Astrocyte of the cerebellum (primary cell): ENCODE measurements around the gene CRABP2.

Source experiments
- DNase-seq: peaks from one replicate; pipeline ENCODE4 v3.0.0-alpha.2; 2011; ENCODE audit warnings: low read depth
- H3K4me3 ChIP-seq: 2 replicates; pipeline ENCODE4 v1.5.1; 2011; ENCODE audit warnings: mild to moderate bottlenecking, low read depth, low read length, moderate library complexity
- CTCF ChIP-seq: IDR thresholded peaks from 2 replicates; pipeline ENCODE4 v1.5.1; 2012; ENCODE audit warnings: low read length, low read depth, moderate library complexity, mild to moderate bottlenecking; ENCODE audit errors: missing control alignments
- in situ Hi-C: cut with HindIII; loops from 2 replicates; pipeline ENCODE4 v1.10.0; 2017; ENCODE audit warnings: low sequenced_read_pairs

Gene CRABP2

GRCh38 chr1:156684227-156684782 lies 21.1 kb downstream of the CRABP2 start:
- in situ Hi-C loops: no loop called here
- DNase-seq: no peak
- TF ChIP-seq CTCF: peak; percentile 12
- H3K4me3 ChIP-seq: no peak overlapping the region

GRCh38 chr1:156682166-156682890 lies 23.1 kb downstream of the CRABP2 start:
- in situ Hi-C loops: no loop called here
- no peak overlapping the region for H3K4me3 ChIP-seq
- no peak for DNase-seq
- TF ChIP-seq CTCF: no peak

GRCh38 chr1:156681196-156681960 lies 24.0 kb downstream of the CRABP2 start:
- no peak overlapping the region for H3K4me3 ChIP-seq
- DNase-seq: no peak
- no peak for TF ChIP-seq CTCF
- in situ Hi-C loops: no loop called here

- in situ Hi-C loops: no loop called here
- no peak for DNase-seq
- H3K4me3 ChIP-seq: no peak overlapping the region
- TF ChIP-seq CTCF: no peak
Measured at GRCh38 chr1:156680056-156680455, 25.3 kb downstream of the CRABP2 start.

- no peak overlapping the region for H3K4me3 ChIP-seq
- TF ChIP-seq CTCF: peak; percentile 93
- in situ Hi-C loops: no loop called here
Measured at GRCh38 chr1:156677616-156678596, 27.5 kb downstream of the CRABP2 start.

More at GRCh38 chr1:156677616-156678596, 27.5 kb downstream of the CRABP2 start:
- peak; percentile 55 for DNase-seq
